Liver (tissue), 3 donors: ENCODE data around the gene RSPH6A.

Source experiments
- CTCF ChIP-seq: fragments of 150-350 bp; IDR thresholded peaks from 2 replicates; pipeline ENCODE4 v1.5.1; 2017; ENCODE audit warnings: improper control_type of control experiment, low read depth, low read length; ENCODE audit not compliant: missing input control
- GABPA ChIP-seq, 2 donors: IDR thresholded peaks in 1 of 2; conservative IDR thresholded peaks in 1 of 2; 2 replicates each; pipeline ENCODE4 v1.6.1; 2016; ENCODE audit warnings: antibody characterized with exemption in 2 of 2, mild to moderate bottlenecking in 1 of 2, moderate library complexity in 1 of 2
- JUND ChIP-seq, 2 donors: IDR thresholded peaks; 2 replicates each; pipeline ENCODE4 v1.6.1; 2016; ENCODE audit warnings: antibody characterized with exemption in 2 of 2
- MAX ChIP-seq: IDR thresholded peaks from 2 replicates; pipeline ENCODE4 v1.6.1; 2016; ENCODE audit warnings: antibody characterized with exemption
- NR2F2 ChIP-seq: IDR thresholded peaks from 2 replicates; pipeline ENCODE4 v1.6.1; 2016; ENCODE audit warnings: antibody characterized with exemption
- RAD21 ChIP-seq, 2 donors: IDR thresholded peaks; 2 replicates each; pipeline ENCODE4 v1.6.1; 2016; ENCODE audit warnings: antibody characterized with exemption in 2 of 2, mild to moderate bottlenecking in 2 of 2
- REST ChIP-seq: IDR thresholded peaks from 2 replicates; pipeline ENCODE4 v1.6.1; 2016; ENCODE audit warnings: antibody characterized with exemption, mild to moderate bottlenecking
- SP1 ChIP-seq: IDR thresholded peaks from 2 replicates; pipeline ENCODE4 v1.6.1; 2018; ENCODE audit warnings: antibody characterized with exemption, mild to moderate bottlenecking
- TAF1 ChIP-seq: conservative IDR thresholded peaks from 2 replicates; pipeline ENCODE4 v1.6.1; 2016; ENCODE audit warnings: antibody characterized with exemption, mild to moderate bottlenecking
- YY1 ChIP-seq: IDR thresholded peaks from 2 replicates; pipeline ENCODE4 v1.6.1; 2016; ENCODE audit warnings: antibody characterized with exemption, mild to moderate bottlenecking
- TF ChIP-seq, protein P1 (sequence below): IDR thresholded peaks from 2 replicates; pipeline ENCODE4 v1.6.1; 2016; ENCODE audit warnings: antibody characterized with exemption
- TF ChIP-seq, protein P2 (sequence below): IDR thresholded peaks from 2 replicates; pipeline ENCODE4 v1.6.1; 2016; ENCODE audit warnings: antibody characterized with exemption
- donor health status: healthy.
- donor health status: healthy.

GRCh38 chr19:45824531-45825262 is 9.6 kb upstream of the RSPH6A start:
- TF ChIP-seq YY1 (no peak), CTCF (no peak), RAD21 (IDR thresholded peaks at IDR 0.05) (no peak), TAF1 (no peak), SP1 (no peak), REST (no peak), GABPA (IDR thresholded peaks at IDR 0.05 in 1 of 2, conservative IDR thresholded peaks at IDR 0.05 in 1 of 2) (no peak), MAX (no peak), JUND (IDR thresholded peaks at IDR 0.05) (no peak), NR2F2 (no peak)
- TF ChIP-seq, protein P1, sequence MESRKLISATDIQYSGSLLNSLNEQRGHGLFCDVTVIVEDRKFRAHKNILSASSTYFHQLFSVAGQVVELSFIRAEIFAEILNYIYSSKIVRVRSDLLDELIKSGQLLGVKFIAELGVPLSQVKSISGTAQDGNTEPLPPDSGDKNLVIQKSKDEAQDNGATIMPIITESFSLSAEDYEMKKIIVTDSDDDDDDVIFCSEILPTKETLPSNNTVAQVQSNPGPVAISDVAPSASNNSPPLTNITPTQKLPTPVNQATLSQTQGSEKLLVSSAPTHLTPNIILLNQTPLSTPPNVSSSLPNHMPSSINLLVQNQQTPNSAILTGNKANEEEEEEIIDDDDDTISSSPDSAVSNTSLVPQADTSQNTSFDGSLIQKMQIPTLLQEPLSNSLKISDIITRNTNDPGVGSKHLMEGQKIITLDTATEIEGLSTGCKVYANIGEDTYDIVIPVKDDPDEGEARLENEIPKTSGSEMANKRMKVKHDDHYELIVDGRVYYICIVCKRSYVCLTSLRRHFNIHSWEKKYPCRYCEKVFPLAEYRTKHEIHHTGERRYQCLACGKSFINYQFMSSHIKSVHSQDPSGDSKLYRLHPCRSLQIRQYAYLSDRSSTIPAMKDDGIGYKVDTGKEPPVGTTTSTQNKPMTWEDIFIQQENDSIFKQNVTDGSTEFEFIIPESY: no peak
- TF ChIP-seq, protein P2, sequence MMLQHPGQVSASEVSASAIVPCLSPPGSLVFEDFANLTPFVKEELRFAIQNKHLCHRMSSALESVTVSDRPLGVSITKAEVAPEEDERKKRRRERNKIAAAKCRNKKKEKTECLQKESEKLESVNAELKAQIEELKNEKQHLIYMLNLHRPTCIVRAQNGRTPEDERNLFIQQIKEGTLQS: no peak
